Hematopoietic multipotent progenitor cell treated with erythropoietin and hydrocortisone succinate and interleukin-3 and kit ligand, for 8 days (in vitro differentiated cells): ENCODE data around the gene SMIM1.
"Not testable (repeated sequence)": the region's sequence is repeated elsewhere in the genome, so short reads cannot be mapped to it uniquely, and the experiment has no call there.

Experiments used
- DNase-seq: peaks from one replicate; pipeline ENCODE4 v3.0.0-alpha.2; 2015

SMIM1 gene

DNA sequence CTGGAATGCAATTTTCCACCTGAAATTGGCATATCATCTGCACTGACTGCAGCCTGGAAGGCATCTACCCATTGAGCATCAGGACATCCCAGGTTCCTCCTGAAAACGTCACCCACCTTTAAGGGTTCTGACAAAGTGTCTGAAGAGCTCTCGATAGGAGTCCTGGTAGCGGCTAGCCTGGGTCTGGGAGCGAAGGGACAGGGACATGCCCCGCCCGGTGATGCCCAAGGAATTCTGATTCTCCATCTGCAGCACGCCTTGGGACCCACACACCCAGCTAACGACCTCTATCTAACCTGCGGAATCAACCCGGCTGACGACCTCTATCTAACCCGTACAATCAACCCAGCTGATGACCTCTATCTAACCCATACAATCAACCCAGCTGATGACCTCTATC is 33.6 kb upstream of the SMIM1 start:
- DNase-seq, result no peak

DNA sequence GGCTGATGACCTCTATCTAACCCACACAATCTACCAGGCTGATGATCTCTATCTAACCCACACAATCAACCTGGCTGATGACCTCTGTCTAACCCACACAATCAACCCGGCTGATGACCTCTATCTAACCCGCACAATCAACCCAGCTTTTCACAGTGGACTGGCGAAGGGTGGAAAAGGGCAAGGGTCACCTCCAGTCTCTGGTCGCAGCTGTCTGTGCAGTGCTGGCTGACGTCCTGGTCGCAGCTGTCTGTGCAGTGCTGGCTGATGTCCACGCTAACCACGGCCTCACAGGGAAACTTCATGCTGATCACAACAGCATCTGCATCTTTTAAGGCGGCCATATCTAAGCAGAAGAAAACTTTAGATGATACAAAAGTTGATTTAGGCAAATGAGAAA is 32.5 kb upstream of the SMIM1 start:
- no peak for DNase-seq

DNA sequence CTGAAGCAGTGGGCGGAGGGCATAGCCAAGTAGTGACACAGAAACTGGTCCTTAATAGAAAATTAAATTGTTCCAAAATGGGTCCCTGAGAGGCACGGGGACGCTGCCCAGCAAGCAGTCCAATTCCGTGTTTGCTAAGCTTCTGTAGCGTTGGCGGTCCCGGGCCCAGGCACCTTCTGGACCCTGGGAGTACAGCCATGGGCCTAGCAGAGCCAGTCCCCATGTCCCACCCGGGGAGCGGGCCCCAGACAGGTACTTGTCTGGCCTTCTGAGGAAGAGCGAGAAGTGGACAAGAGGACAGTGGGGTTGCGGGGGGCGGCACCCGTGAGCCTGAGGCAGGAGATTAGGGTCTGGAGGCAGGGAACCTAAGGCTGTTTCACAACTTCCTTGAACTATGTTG is 31.8 kb upstream of the SMIM1 start:
- no peak for DNase-seq

DNA sequence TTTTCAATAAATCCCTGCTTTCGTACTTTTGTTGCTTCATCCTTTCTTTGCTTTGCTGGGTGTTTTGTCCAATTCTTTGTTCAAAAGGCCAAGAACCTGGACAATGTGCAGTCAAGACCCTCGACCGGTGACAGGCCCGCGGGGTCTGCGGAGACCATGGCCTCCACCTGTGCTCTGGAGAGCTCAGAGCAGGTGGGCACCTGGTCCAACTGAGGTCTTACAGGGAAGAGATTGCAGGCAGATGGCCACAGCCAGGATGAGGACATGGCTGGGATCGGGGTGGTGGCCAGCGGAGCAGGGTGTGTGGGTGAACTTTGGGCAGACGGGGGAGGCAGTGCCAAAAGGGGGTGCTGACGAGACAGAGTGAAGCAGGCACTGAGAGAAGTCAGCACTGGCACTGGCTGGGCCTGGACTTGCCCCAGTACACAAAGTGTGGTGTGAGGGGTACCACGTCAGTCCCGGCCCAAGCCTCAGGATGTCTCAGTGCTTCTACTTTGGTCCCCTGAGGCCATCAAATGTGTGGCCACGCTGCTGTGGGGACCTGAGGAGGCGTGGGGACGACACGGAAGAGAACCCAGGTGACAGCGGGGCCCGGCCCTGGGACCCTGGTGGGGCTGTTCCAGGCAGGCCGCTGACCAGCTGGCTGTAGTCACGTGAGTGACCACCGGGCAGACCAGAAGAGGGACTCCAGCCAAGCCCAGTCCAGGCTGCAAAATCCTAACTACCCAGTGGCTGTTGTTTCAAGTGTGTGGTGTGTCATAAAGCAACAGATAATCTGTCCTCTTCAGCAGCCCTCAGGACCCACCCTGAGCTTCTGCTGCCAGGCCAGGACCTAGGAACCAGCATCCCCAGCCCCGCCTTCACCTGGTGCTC is 30.7 kb upstream of the SMIM1 start:
- DNase-seq, result no peak

DNA sequence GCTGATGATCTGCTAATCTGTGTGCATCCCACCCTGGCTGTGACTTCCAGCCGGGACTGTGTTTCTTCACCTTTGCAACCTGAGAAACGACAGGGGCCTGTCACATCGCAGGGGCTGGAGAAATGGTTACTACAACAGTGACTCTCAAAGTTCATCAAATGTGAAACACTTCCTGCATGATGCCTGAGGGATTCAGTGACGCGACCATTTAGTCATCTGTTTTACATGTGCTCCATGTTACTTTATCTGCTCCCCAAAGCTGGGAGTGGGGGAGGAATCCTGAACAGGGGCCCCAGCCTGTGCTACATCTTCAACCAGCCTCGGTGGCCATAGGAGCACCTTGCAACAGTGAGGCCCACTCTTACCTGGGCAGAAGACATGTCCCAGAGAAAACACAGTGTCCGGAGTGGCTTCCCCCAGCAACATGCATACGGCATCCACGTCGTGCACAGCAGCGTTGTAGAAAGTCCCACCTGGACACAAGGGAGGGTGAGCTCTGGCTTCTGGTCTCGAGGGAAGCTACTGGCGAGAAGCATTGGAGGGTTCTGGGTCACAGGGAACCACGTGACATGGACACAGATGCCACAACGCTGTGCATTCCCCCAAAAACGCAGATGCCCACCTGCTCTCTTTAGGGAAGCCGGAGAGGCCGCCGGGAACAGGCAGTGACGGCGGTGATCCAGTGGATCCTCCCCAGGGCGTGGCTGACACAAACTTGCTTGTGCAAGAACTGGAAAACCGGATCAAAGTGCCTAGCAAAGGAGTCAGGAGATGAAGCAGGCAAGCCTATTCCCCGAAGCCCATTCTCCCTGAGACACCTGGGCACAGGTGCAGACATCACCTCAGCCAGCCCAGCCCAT is 29.9 kb upstream of the SMIM1 start:
- no peak for DNase-seq

DNA sequence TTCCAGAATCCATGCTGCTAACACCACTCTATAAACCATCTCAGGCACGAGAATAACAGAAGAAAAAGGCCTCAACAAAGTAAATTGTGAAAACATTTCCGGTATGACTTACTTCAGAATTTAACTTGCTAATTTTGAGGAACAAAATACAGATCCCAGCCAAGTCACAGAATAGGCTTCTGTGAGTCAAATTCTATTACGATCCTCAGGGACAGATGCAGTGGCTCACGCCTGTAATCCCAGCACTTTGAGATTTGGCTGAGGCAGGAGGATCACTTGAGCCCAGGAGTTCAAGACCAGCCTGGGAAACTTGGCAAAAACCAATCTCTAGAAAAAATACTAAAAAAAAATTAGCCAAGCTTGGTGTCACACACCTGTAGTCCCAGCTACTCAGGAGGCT is 29.1 kb upstream of the SMIM1 start:
- no peak for DNase-seq

DNA sequence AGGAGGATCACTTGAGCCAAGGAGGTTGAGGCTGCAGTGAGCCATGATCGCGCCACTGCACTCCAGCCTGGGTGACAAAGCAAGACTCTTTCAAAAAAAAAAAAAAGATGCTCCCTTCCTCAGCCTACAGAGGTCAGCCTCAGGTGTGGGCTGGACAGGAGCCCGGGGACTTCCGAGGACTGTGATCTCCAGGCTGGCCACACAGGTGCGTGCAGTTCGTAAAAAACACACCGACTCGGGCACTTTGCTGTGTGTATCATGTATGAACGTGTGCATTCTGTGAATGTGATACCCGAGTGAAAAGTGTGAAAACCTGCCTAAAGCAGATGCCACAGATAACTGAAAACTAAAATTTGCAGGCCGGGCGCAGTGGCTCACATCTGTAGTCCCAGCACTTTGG is 28.7 kb upstream of the SMIM1 start:
- no peak for DNase-seq

DNA sequence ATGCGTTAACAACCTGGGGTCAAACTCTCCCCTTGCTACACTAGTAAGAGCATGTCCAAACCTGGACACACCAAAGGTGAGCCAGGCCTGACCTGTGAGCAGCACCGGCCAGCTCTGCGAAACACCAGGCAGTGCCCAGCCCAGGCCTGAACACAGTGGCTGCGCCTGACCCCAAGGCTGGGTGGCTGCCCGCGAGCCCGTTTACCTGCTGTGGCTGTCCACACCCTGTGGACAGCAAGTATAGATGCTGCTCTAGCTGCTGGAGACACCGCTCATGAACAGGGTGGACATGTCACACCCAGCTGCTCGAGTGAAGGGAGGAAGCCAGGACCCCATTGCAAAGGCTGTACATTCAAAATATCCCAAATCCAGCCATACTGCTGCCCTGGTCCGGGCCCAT is 27.9 kb upstream of the SMIM1 start:
- DNase-seq, result no peak

DNA sequence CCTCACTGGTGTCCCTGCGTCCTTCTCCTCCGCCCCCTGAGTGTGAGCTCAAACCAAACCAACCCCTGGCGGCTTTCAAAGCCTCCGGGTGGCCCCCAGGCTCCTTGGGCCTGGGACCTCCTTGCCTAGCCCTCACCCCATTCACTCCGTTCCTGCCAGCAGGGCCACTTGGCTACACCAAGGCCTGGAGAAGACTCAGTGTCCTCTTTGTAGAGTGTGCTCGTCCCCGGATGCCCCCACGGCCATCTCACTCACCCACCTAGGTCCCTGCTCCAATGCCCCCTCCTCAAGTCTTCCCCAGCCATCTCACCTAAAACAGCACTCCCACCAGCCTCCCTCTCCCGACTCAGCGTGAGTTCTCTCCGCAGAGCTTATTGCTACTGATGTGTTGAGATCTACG is 27.5 kb upstream of the SMIM1 start:
- DNase-seq, result no peak

DNA sequence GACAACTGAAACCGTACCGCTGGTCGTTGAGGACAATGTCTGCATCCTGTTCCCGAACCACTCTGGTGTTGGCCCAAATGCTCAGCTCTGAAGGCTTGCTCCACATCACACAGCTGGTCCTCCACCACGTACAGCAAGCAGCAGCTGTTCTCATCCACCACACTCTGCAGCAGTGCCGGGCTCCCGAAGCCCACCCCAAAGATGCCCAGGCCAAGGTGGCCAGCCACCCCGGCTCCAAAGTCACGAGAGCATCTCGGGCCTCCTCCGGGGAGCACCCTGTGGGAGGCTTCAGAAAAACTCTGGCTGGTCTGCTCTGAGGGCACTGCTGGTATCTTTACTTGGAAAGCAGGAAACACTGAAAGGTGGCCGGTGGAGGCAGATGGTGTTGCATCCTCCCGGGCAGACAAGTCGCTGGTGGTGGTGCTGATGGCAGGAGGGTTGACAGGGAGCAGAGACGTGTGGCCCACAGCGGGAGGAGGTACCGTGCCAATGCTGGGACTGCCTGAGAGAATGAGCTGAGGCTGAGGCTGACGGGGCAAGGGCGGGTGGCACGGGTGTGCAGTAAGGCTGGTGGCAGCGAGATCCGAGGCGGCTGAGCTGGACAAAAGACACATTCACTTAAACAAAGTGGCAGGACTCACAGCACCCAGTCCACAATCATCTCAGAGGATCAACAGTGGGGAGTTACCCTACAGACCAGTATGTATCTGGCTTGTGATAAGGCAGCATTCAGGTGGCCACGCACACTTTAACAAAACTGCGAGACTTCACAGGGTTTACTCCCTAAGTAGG is 26.8 kb upstream of the SMIM1 start:
- DNase-seq, result peak; percentile 73

DNA sequence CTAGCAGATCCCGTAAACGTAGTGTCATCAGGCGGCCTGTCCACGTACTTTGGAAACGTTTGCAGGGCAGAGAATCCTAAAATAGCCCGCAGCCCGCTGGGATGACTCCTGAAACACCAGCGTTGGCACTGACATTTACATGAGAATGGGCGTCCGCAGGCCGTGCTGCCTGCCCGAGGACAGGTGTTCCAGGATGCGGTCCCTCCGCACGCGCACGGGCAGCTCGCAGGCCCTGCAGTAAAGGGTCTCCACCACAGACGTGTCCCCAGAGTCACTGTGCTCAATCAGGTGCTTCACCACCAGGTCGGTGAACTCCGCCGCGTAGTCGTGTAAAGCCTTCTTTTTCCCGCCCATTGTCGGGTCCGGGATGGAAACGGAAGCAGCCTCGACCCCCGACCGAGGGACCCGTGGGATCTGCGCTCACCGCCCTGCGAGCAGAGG is 26.1 kb upstream of the SMIM1 start:
- DNase-seq, result no peak

DNA sequence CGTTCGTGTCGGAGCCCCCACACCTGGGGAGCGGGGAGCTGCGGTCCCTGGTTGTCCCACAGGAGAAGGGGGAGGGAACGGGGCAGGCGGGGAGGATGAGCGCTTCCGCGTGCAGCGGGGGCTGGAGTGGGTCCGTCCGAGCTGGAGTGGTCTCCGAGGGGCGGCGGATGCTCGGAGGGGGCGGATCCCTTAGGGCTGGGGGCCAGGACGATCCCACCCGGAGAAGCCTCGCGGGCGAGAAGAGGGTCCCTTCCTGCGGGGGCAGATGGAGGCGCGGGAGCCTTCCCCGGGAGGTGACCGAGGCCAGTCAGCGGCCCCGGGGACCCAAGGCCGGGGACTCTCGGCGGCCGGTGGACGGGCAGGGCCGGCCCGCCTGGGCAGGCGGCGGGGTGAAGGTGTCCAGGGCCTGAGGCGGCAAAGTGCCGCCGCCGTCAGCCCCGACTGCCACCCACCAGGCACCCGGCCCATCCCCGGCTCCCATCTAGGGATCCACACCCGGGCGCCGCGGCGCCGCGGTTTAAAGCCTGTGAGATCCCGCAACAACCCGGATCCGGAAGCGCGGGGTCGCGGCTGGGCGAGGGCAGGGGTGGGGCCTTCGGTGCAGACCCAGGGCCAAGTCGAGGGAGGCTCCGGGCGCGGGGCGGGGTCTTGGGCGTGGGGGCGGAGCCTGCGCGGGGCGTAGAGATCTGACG is 25.6 kb upstream of the SMIM1 start:
- peak; percentile 85 for DNase-seq

DNA sequence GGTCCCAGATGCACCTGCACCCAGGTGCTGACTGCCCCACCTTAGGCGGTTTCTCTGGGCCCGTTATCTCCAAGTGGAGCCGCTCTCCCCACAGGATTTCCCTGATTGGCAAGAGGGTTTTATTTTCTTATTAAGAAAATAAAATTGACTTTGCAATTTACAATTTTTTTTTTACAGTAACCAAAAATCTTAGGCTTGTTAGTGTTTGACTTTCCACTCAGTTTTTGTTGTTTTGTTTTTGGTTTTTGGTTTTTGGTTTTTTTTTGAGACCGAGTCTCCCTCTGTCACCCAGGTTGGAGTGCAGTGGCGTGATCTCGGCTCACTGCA is 25.1 kb upstream of the SMIM1 start:
- DNase-seq, result no peak

DNA sequence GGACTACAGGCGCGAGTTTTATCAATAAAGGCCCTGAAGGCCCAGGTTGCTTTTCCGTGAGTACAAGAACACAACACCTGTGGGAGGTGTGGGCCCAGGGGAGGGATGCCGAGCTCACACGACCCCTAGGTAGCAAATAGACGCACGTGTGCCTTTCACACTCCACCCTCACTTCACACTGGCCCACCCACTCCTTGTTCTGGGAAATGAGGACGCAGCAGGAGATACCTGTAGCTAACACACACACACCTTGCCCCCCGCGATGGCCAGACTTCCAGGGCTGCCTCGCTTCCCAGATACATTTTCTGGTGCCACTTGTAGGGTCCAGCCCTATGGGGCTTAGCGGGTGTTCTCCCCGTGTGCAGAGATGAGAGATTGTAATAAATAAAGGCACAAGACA is 24.6 kb upstream of the SMIM1 start:
- DNase-seq, result no peak

DNA sequence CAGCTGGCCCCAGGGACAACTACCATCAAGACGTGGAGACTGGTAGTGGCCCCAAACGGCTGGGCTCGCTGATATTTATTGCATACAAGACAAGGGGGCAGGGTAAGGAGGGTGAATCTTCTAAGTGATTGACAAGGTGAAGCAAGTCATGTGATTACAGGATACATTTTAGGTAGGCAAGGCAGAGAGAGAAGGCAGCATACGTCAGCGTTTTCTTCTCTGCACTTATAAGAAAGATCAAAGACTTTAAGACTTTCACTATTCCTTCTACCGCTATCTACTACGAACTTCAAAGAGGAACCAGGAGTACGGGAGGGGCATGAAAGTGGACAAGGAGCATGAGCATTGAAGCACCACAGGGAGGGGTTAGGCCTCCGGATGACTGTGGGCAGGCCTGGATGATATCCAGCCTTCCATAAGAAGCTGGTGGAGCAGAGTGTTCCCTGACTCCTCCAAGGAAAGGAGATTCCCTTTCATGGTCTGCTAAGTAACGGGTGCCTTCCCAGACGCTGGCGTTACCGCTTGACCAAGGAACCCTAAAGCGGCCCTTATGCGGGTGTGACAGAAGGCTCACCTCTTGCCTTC is 24.1 kb upstream of the SMIM1 start:
- DNase-seq, result not testable (repeated sequence)

DNA sequence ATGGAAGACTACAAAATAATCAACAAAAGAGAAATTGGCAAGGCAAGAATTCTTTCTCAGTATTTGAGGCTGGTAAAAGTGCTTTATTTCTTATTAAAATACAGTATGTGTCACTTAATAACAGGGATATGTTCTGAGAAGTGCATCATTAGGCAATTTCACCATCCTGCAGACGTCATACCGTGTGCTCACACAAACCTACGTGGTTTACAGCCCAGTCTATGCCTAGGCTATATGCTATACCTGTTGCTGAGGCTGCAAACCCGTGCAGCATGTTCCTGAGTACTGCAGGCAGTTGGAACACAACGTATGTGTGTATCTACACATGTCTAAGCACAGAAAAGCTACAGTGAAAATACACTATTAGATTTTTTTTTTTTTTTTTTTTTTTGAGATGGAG is 23.0 kb upstream of the SMIM1 start:
- no peak for DNase-seq

DNA sequence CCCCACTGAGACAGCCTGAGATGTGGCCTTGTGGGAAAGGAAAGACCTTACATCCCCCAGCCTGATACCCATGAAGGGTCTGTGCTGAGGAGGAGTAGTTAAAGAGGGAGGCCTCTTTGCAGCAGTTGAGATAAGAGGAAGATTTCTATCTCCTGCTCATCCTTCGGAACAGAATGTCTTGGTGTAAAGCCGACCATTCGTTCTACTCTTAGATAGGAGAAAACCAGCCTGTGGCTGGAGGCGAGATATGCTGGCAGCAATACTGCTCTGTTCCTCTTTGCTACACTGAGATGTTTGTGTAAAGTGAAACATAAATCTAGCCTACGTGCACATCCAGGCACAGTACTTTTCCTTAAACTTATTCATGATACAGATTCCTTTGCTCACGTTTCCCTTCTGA is 21.8 kb upstream of the SMIM1 start:
- peak; percentile 65 for DNase-seq

DNA sequence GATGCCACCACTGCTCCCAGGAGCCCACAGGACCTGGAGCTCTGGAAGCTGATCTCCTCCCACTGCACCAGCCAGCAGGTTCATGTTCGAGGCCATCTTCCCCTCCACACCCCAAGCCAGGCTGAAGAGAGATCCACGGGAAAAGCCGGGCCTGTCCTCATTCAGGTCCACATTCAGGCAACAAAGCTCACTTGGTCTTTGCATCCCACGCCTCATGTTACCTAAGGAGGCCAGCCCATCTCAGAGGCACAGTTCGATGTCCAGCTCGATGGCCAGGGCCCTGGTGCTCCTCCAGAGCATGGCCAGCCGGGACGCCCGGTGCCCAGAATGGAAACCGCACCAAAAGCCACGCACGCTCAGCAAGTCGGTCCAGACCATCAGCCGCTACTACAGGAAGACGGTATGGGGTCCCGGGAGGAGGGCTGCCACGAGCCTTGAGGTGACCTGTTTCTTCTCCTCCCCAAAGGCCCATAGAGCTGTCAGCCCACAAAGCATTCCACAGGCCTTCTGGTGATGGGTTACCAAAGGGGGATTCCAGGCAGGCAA is 20.1 kb upstream of the SMIM1 start, which contains the start of gene CCDC27:
Gene CCDC27, plus strand, starts transcription at position 51 of the 546 bp plus-strand sequence. Its CDS starts 32 bp downstream, at position 83.
- DNase-seq, result no peak

DNA sequence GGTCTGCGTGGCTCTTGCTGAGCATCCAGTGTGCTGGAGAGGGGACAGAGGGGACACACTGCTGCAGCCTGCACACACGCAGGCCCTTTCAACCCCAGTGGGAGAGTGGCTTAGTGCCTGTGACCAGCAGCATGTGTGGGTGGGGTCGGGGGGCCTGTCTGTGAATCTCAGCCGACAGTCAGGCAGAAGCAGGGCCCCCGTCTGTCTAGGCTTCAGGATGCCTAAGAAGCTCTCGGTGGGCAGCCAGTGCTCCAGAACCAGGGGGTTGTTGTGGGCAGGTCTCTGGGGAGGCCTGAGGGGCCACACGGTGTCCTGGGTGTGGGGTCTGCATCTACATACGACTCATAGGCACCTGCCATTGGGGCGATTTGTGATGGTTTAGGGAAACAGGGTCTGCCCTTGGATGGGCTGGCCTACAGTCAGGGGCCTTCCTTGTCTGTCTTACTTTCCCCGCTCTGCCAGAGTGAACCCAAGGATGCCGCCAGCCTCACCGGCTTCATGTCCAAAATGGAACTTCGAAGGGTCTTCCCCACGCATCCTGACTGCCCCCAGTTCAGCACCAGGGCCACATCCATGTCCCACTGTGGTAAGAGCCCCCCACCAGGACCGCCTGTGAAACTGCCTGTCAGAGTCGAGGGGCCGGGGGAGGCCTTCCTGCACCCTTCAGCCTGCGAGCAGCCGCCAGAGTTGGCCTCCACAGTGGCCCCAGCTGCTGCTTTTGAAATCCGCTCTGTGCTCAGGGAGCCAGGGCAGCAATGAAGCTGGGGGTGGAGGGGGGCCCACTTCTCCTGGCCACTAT is 18.7 kb upstream of the SMIM1 start:
- DNase-seq, result no peak

DNA sequence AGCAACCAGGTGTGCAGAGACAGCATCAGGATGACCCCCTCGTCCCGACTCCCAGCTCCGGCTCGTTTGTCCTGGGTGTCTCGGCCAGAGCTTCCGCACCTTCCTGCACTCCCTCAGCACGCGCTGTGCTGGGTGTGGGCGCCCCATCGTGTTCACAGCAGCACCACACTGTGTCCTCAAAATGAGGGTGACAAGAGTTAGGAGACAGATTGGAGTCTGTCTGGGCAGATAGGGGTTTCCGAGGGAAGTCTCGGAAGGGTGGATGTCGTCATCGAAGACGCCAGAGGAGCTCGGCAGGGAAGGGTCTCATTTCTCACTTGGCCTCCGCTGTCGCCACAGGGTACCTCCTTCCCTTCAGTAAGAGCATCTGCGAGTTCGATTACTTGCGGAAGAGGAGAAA is 16.2 kb upstream of the SMIM1 start:
- no peak for DNase-seq

DNA sequence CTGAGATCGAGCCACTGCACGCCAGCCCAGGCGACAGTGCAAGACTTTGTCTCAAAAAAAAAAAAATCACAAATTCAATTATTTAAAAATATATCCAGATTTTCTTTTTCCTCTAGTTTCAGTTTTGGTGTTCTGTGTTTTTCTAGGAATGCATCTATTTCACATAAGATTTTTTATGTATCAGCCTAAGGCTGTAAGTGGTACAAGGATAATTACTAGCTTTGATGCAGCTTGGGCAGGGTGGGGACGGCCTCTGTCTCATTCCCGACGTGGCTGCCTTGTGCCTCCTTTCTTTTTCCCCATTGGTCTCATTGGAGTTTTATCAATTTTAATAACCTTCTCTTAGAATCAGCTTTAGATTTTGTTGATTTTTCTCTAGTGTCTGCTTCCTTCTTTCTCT is 13.4 kb upstream of the SMIM1 start:
- no peak for DNase-seq
